Osteocyte (in vitro differentiated cells): Measurements from ENCODE around the gene SPOCD1. TPM values are rescaled to one million over a fixed set of nuclear protein-coding genes. Genes with fewer than 3 reads are reported as not detected.

Source experiments
- DNase-seq: peaks from one replicate; pipeline ENCODE4 v3.0.0; 2021; ENCODE audit warnings: mixed read lengths; ENCODE audit not compliant: unreplicated experiment; ENCODE audit errors: extremely low spot score
- H3K27ac Mint-ChIP-seq: one replicate; pipeline ENCODE4 v1.8.0; 2021; ENCODE audit warnings: mild to moderate bottlenecking, mixed read lengths; ENCODE audit not compliant: unreplicated experiment
- H3K27me3 Mint-ChIP-seq: one replicate; pipeline ENCODE4 v1.8.0; 2021; ENCODE audit warnings: mixed read lengths; ENCODE audit not compliant: unreplicated experiment
- H3K36me3 Mint-ChIP-seq: one replicate; pipeline ENCODE4 v1.8.0; 2021; ENCODE audit warnings: mixed read lengths; ENCODE audit not compliant: unreplicated experiment
- H3K4me1 Mint-ChIP-seq: one replicate; pipeline ENCODE4 v1.8.0; 2021; ENCODE audit warnings: mixed read lengths; ENCODE audit not compliant: unreplicated experiment
- H3K4me3 Mint-ChIP-seq: one replicate; pipeline ENCODE4 v1.8.0; 2021; ENCODE audit warnings: mild to moderate bottlenecking, moderate library complexity, mixed read lengths; ENCODE audit not compliant: unreplicated experiment
- H3K9me3 Mint-ChIP-seq: one replicate; pipeline ENCODE4 v1.8.0; 2021; ENCODE audit warnings: mixed read lengths; ENCODE audit not compliant: unreplicated experiment
- CTCF ChIP-seq: fragments of 200-600 bp; sonication (generic); IDR thresholded peaks from 2 replicates; pipeline ENCODE4 v1.5.0; 2021; ENCODE audit warnings: antibody characterized with exemption, mild to moderate bottlenecking, moderate library complexity
- total RNA-seq: library from RNA; stranded (reverse); gene quantifications from 2 replicates; pipeline ENCODE4 v1.2.1, GENCODE V29; 2021

Gene SPOCD1
- total RNA-seq, 1 donor from 2014 or later, result 0.67 TPM

DNA sequence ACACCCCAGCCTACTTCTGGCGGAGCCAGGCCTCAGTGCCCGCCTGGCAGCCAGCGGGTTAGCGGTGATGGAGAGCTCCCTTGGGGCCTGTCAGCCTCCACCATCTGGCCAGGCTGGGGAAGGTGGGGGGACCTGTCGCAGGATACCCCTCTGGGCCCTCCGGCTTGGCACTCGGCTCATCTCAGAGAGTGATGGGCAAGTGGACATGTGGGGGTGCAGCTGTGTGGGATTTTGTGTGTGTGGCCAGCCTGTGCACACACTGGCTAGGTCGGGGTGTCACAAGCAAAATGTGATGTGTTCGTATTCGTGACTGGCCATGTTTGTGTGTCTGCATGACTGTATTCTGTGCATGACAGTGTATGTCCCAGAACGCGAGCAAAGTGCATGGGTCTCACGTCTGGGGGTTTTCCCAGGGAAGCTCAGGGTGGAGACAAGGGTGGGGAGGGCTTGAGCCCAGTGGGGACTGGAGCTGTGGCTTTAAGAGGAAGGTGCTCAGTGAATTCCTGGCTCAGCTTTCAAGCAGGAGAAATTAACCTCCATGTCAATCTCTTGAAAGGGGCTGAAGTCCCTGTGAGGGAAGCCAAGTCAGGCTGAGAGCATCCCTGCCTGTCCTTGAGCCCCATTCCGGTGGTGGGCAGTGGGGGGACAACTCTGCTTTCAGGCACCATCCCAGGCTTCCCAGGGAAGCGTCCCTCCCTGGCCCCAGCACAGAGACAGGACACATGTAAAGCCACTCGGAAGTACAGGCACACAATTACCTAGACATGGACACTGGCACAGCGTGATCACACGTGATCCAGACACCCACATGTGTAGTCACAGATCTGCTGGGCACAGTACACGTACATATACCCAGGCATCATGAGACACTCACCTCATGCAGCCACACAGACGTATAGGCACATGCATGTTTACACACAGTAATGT, 30.5 kb downstream of the SPOCD1 start:
- Mint-ChIP-seq H3K27me3 (no peaks in the 10 kb centered on the region), H3K27ac (no peak overlapping the region), H3K9me3 (no peaks in the 10 kb centered on the region), H3K36me3 (no peaks in the 10 kb centered on the region), H3K4me3 (no peak overlapping the region), H3K4me1 (peaks cover 15% of the 10 kb centered on the region)
- DNase-seq, result no peak
- no peak for TF ChIP-seq CTCF

DNA sequence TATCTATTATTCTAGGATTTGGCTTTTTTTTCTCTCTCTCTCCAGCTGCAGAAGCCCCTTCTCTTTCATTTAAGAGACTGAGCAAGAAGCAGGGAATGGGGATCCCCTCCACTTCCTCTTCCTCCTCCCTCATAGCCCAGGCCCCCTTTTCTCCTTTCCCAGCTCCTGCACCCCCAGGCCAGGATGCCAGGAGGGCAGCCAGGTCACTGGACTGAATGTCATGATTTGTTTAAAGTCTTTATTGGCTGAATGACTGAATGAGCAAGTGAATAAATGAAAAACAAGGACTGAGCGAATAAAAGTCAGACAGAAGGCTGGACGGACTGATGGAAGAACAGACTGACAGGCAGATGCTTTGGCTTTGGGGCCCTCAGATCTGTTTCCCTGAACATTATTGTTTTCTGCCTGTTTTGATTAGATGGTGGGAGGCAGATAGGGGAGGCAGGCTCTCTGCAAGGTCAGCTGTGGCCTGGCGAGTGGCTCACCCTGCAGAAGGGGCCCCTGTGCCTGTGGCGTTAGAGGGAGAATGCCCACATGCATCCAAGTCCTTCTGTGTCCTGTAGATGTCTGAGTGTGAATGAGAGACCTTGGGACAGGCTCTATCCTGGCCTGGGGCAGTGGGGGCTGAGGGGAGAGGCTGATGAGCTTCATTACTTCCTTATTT, 31.3 kb downstream of the SPOCD1 start:
- no peaks in the 10 kb centered on the region for H3K9me3 Mint-ChIP-seq
- no peak for DNase-seq
- H3K27ac Mint-ChIP-seq, result no peak overlapping the region
- peaks cover 15% of the 10 kb centered on the region for H3K4me1 Mint-ChIP-seq
- H3K36me3 Mint-ChIP-seq, result no peaks in the 10 kb centered on the region
- H3K4me3 Mint-ChIP-seq, result no peak overlapping the region
- H3K27me3 Mint-ChIP-seq, result no peaks in the 10 kb centered on the region
- no peak for TF ChIP-seq CTCF

DNA sequence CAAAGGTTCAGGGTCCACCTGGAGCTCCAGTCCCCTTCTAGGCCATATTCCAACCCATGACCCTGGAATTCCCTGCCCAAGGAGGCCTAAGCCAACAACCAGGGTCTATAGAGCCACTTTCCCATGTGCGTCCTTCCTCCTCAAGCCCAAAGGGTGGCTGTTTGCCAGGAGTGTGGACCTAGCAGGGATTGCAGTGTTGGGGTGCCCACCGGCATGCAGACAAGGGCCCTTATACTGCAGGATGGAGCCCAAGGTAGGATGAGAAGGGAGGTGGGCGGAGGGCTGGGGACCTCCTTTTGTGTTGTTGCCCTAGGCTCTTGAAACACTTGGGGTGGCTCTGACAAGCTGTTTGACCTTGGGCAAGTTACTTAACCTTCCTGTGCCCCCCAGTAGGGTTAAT, 32.0 kb downstream of the SPOCD1 start:
- no peak overlapping the region for H3K27ac Mint-ChIP-seq
- DNase-seq, result no peak
- TF ChIP-seq CTCF, result no peak
- no peaks in the 10 kb centered on the region for H3K9me3 Mint-ChIP-seq
- H3K36me3 Mint-ChIP-seq, result no peaks in the 10 kb centered on the region
- H3K4me1 Mint-ChIP-seq, result peaks cover 15% of the 10 kb centered on the region
- no peaks in the 10 kb centered on the region for H3K27me3 Mint-ChIP-seq
- H3K4me3 Mint-ChIP-seq, result no peak overlapping the region

- no peak for DNase-seq
- Mint-ChIP-seq H3K27ac (no peak overlapping the region), H3K4me3 (no peak overlapping the region), H3K36me3 (no peaks in the 10 kb centered on the region), H3K9me3 (no peaks in the 10 kb centered on the region), H3K27me3 (no peaks in the 10 kb centered on the region), H3K4me1 (peaks cover 9% of the 10 kb centered on the region)
- TF ChIP-seq CTCF, result no peak
Observed at GRCh38 chr1:31782421-31783410, 33.1 kb downstream of the SPOCD1 start.
